Sigmoid colon (tissue), 7 donors: Measurements from ENCODE around the gene SORCS2. TPM values are rescaled to one million over a fixed set of nuclear protein-coding genes. Genes with fewer than 3 reads are reported as not detected.
A peak's percentile ranks its signal among the peaks of the same experiment; 100 is the strongest.

Experiments
- DNase-seq: peaks from one replicate; pipeline ENCODE4 v3.0.0-alpha.2; 2019
- H3K27ac ChIP-seq, 4 donors: fragments of 200-600 bp; sonication (generic); one replicate each; pipeline ENCODE4 v1.5.1; 2016 to 2019; ENCODE audit warnings: mild to moderate bottlenecking in 1 of 4
- H3K27me3 ChIP-seq, 3 donors: fragments of 200-600 bp; sonication (generic); one replicate each; pipeline ENCODE4 v1.5.1; 2019; ENCODE audit warnings: mild to moderate bottlenecking in 1 of 3
- H3K36me3 ChIP-seq, 4 donors: fragments of 200-600 bp; sonication (generic); one replicate each; pipeline ENCODE4 v1.5.1; 2016 to 2019
- H3K4me1 ChIP-seq, 4 donors: fragments of 200-600 bp; sonication (generic); one replicate each; pipeline ENCODE4 v1.5.1; 2017 to 2019
- H3K4me3 ChIP-seq, 4 donors: fragments of 200-600 bp; sonication (generic); one replicate each; pipeline ENCODE4 v1.5.1; 2017 to 2019; ENCODE audit warnings: mild to moderate bottlenecking in 2 of 4, moderate library complexity in 1 of 4
- H3K9me3 ChIP-seq, 4 donors: fragments of 200-600 bp in 3 of 4; sonication (generic) in 3 of 4; one replicate each; pipeline versions ENCODE4 v1.5.1 to v1.6.1; 2013 to 2019
- CTCF ChIP-seq, 4 experiments: fragments of 450-650 bp in 3 of 4; fragments of 200-600 bp in 1 of 4; IDR thresholded peaks; one replicate each; pipeline ENCODE4 v1.5.1; 2016 to 2019; ENCODE audit warnings: antibody characterized with exemption in 4 of 4, mild to moderate bottlenecking in 3 of 4, moderate library complexity in 2 of 4
- EP300 ChIP-seq, 4 donors: sonication (generic); formaldehyde crosslinking; IDR thresholded peaks; one replicate each; pipeline ENCODE4 v1.6.1; 2017; ENCODE audit warnings: antibody characterized with exemption in 4 of 4
- POLR2A ChIP-seq, 2 donors: fragments of 450-650 bp; IDR thresholded peaks; one replicate each; pipeline ENCODE4 v1.6.1; 2016; ENCODE audit warnings: antibody characterized with exemption in 2 of 2, mild to moderate bottlenecking in 2 of 2, moderate library complexity in 2 of 2
- POLR2AphosphoS5 ChIP-seq, 4 donors: sonication (generic); formaldehyde crosslinking; IDR thresholded peaks; one replicate each; pipeline ENCODE4 v1.6.1; 2017; ENCODE audit warnings: antibody characterized with exemption in 4 of 4
- WGBS, 2 donors: extraction: QIAGEN DNeasy Blood & Tissue Kit; methylation state at CpG; one replicate each; pipeline ENCODE4 v1.1.7; 2013; 5-methylcytosine and 5-hydroxymethylcytosine counted together
- intact Hi-C: fragments of 100-400 bp; cut with DNase I; formaldehyde crosslinking; loops from one replicate; pipeline ENCODE4 v1.15.1; 2023
- polyA plus RNA-seq, 3 donors: library from polyadenylated mRNA; stranded (reverse); fragments of 200-250 nt; gene quantifications; one replicate each; pipeline ENCODE4 v1.2.3, GENCODE V29; 2013
- total RNA-seq, 4 donors: library from RNA; depleted of rRNA; stranded (reverse); fragments of >200 nt; gene quantifications; one replicate each; pipeline ENCODE4 v1.1.0, GENCODE V29; 2016
- donor health status: healthy with polysubstance abuse.
- donor health status: Bipolar disorder and iron deficiency.
- donor health status: healthy.

SORCS2 gene
- total and polyA plus RNA-seq, 7 donors = 1.8 to 6.4 (median 3.9) TPM; not detected in 2

- DNase-seq = peak; percentile 63
- intact Hi-C loops = no loop called here
- peaks cover 0 to 7% (median 0%) of the 10 kb centered on the region in 4 donors for H3K4me1 ChIP-seq
Observed at GRCh38 chr4:7432531-7433375, 240.4 kb downstream of the SORCS2 start.

GRCh38 chr4:7433376-7434140 lies 241.2 kb downstream of the SORCS2 start:
- H3K27ac ChIP-seq = no peak overlapping the region
- no peaks in the 10 kb centered on the region for H3K9me3 ChIP-seq
- no peaks in the 10 kb centered on the region for H3K36me3 ChIP-seq
- intact Hi-C loops = no loop called here
- DNase-seq = no peak
- WGBS, 2 donors = 78 to 89% methylated on average over 28 of the region's 28 CpGs
- no peak overlapping the region for H3K4me3 ChIP-seq
- peaks cover 0 to 7% (median 0%) of the 10 kb centered on the region in 4 donors for H3K4me1 ChIP-seq
- no peaks in the 10 kb centered on the region for H3K27me3 ChIP-seq
- TF ChIP-seq POLR2A (IDR thresholded peaks at IDR 0.05) (no peak), POLR2AphosphoS5 (IDR thresholded peaks at IDR 0.05) (no peak), CTCF (IDR thresholded peaks at IDR 0.05) (no peak), EP300 (IDR thresholded peaks at IDR 0.05) (no peak)

More at GRCh38 chr4:7432531-7433375, 240.4 kb downstream of the SORCS2 start:
- no peaks in the 10 kb centered on the region for H3K9me3 ChIP-seq
- no peak overlapping the region for H3K4me3 ChIP-seq
- H3K27ac ChIP-seq = no peak overlapping the region
- 83 to 92% methylated on average over 23 of the region's 23 CpGs for WGBS, 2 donors
- no peaks in the 10 kb centered on the region for H3K27me3 ChIP-seq
- TF ChIP-seq CTCF (IDR thresholded peaks at IDR 0.05) (no peak), POLR2AphosphoS5 (IDR thresholded peaks at IDR 0.05) (no peak), POLR2A (IDR thresholded peaks at IDR 0.05) (no peak), EP300 (IDR thresholded peaks at IDR 0.05) (no peak)
- H3K36me3 ChIP-seq = no peaks in the 10 kb centered on the region

GRCh38 chr4:7434141-7434765 lies 241.9 kb downstream of the SORCS2 start:
- Histone ChIP-seq H3K36me3 (no peaks in the 10 kb centered on the region), H3K4me1 (peaks cover 0 to 7% (median 0%) of the 10 kb centered on the region in 4 donors), H3K27me3 (no peaks in the 10 kb centered on the region), H3K27ac (no peak overlapping the region), H3K4me3 (no peak overlapping the region), H3K9me3 (no peaks in the 10 kb centered on the region)
- intact Hi-C loops = no loop called here
- DNase-seq = no peak
- TF ChIP-seq POLR2AphosphoS5 (IDR thresholded peaks at IDR 0.05) = no peak
- no peak for TF ChIP-seq CTCF (IDR thresholded peaks at IDR 0.05)
- no peak for TF ChIP-seq EP300 (IDR thresholded peaks at IDR 0.05)
- no peak for TF ChIP-seq POLR2A (IDR thresholded peaks at IDR 0.05)
- WGBS, 2 donors = 84 to 89% methylated on average over 26 of the region's 26 CpGs

- 12 to 29% methylated on average over 7 of the region's 7 CpGs for WGBS, 2 donors
- no peak for DNase-seq
- peaks cover 0 to 7% (median 0%) of the 10 kb centered on the region in 4 donors for H3K4me1 ChIP-seq
- H3K4me3 ChIP-seq = no peak within 1 kb of the TSS
- TF ChIP-seq POLR2A (IDR thresholded peaks at IDR 0.05) (no peak), CTCF (IDR thresholded peaks at IDR 0.05) (no peak), EP300 (IDR thresholded peaks at IDR 0.05) (no peak)
- no peaks in the 10 kb centered on the region for H3K36me3 ChIP-seq
- H3K27ac ChIP-seq = no peak within 1 kb of the TSS
- intact Hi-C loops = no loop called here
- H3K9me3 ChIP-seq = no peaks in the 10 kb centered on the region
- H3K27me3 ChIP-seq = no peaks in the 10 kb centered on the region
Observed at GRCh38 chr4:7434766-7435150, 242.4 kb downstream of the SORCS2 start, which contains the start of gene PSAPL1. Gene PSAPL1, minus strand, starts transcription at chr4:7434930. Its CDS starts 51 bp downstream, at chr4:7434879.
